ENCODE results near the gene BNC2.

DNA sequence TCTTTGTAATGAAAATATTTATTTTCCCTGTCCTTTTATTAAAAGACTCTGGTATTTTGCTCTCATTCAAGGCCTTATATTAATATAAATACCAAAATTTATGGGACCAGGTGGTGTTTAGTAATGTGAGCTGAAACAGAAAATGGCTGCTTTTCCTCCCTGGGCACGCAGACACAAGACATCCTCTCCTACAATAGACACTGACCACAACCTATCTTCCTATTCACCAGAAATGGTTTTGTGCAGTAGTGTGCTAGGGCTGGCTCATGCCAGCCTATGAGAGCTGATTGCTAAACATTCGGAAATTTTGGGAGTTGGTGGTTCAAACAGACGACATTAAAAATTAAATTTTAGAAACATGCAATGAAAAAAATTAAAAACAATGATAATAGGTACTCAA is 338.2 kb downstream of the BNC2 start:
- TF ChIP-seq, protein P1, sequence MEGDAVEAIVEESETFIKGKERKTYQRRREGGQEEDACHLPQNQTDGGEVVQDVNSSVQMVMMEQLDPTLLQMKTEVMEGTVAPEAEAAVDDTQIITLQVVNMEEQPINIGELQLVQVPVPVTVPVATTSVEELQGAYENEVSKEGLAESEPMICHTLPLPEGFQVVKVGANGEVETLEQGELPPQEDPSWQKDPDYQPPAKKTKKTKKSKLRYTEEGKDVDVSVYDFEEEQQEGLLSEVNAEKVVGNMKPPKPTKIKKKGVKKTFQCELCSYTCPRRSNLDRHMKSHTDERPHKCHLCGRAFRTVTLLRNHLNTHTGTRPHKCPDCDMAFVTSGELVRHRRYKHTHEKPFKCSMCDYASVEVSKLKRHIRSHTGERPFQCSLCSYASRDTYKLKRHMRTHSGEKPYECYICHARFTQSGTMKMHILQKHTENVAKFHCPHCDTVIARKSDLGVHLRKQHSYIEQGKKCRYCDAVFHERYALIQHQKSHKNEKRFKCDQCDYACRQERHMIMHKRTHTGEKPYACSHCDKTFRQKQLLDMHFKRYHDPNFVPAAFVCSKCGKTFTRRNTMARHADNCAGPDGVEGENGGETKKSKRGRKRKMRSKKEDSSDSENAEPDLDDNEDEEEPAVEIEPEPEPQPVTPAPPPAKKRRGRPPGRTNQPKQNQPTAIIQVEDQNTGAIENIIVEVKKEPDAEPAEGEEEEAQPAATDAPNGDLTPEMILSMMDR (IDR thresholded peaks at IDR 0.05) = no peak
- TF ChIP-seq SIN3A (IDR thresholded peaks at IDR 0.05; ENCODE audit: borderline replicate concordance, insufficient read depth, low read depth, low read length) = no peak

Measured in Panc1 (cell line).